Measurements from ENCODE around the gene HNRNPUL1. TPM values are rescaled to one million over a fixed set of nuclear protein-coding genes. Genes with fewer than 3 reads are reported as not detected.
"Not testable (repeated sequence)": the region's sequence is repeated elsewhere in the genome, so short reads cannot be mapped to it uniquely, and the experiment has no call there.

The HNRNPUL1 gene
- total and polyA plus RNA-seq, 2 donors = 67.9 to 98.7 TPM

DNA sequence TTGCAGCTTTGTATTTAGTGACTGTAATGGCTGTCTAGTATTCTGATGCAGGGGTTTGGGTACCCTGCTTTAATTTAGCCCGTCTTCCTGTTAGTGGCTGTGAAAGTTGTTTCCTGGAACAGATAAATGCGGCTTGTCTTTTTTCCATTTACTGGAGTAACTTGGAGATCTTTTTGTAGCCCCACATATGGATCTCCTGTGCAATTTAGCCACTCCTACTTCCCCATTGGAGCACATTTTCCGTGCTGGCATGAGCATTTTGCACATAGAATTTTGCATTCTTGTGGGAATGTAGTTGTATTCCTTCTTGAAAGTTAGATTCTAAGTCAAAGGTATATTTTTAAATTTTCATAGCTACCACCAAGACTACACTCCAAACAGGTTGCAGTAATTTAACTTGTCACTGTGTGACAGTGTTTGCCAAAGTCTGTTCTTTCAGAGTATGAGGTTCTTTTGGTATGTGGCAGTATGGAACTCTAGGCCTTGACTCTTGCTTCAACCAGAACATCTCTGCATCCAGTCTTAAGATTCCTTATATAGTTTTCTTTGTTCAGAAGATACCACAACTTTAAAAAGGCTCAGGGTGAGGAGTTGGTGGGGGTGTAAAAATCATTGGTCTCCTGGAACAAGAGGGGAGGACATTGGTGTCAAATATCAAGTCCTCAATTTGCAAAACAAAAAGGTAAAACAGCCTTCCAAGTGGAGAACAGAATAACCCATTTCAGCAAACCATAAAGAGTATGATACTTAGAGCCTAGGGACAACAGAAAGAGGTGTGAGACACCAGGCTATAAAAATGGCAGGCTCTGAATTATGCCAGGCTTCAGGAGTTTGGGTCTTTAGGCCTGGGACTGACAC is 24.7 kb downstream of the HNRNPUL1 start:
- H3K36me3 ChIP-seq (ENCODE audit: control insufficient read depth in 2 of 2, insufficient read depth in 2 of 2, low read length in 1 of 2) = peaks cover 88 to 89% of the 10 kb centered on the region in 2 donors
- H3K9me3 ChIP-seq (ENCODE audit: control insufficient read depth in 2 of 2, insufficient read depth in 1 of 2, low read length in 1 of 2) = no peaks in the 10 kb centered on the region
- 97% methylated on average over 3 of the region's 3 CpGs for WGBS

DNA sequence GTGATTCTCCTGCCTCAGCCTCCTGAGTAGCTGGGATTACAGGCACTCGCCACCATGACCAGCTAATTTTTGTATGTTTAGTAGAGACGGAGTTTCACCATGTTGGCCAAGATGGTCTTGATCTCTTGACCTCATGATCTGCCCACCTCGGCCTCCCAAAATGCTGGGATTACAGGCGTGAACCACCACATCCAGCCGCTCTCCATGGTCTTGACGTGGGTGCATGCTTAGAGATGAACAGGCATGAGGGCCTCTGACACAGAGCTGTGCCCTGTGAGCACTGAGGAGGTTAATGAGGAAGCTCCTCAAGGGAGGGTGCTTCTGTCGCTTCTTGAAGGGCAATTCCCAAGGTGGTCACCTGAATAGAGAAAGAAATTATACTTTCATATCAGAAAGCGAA is 25.6 kb downstream of the HNRNPUL1 start:
- H3K9me3 ChIP-seq (ENCODE audit: control insufficient read depth in 2 of 2, insufficient read depth in 1 of 2, low read length in 1 of 2); H3K4me1 ChIP-seq (ENCODE audit: control insufficient read depth in 2 of 2, insufficient read depth in 2 of 2, low read length in 2 of 2); H3K4me3 ChIP-seq (ENCODE audit: low read length in 2 of 2); H3K27ac ChIP-seq (ENCODE audit: low read depth in 1 of 2, low read length in 1 of 2); DNase-seq (ENCODE audit: low read depth in 6 of 9, low spot score in 9 of 9); H3K27me3 ChIP-seq (ENCODE audit: control insufficient read depth in 2 of 2, insufficient read depth in 1 of 2, low read length in 1 of 2): not testable (repeated sequence)
- peaks cover 88 to 90% of the 10 kb centered on the region in 2 donors for H3K36me3 ChIP-seq (ENCODE audit: control insufficient read depth in 2 of 2, insufficient read depth in 2 of 2, low read length in 1 of 2)
- WGBS = 97% methylated on average over 8 of the region's 8 CpGs

More for the DNA sequence above, 24.7 kb downstream of the HNRNPUL1 start:
- Histone ChIP-seq H3K4me3 (ENCODE audit: low read length in 2 of 2) (no peak overlapping the region), H3K27me3 (ENCODE audit: control insufficient read depth in 2 of 2, insufficient read depth in 1 of 2, low read length in 1 of 2) (no peaks in the 10 kb centered on the region), H3K27ac (ENCODE audit: low read depth in 1 of 2, low read length in 1 of 2) (no peak overlapping the region), H3K4me1 (ENCODE audit: control insufficient read depth in 2 of 2, insufficient read depth in 2 of 2, low read length in 2 of 2) (no peaks in the 10 kb centered on the region)
- DNase-seq (ENCODE audit: low read depth in 6 of 9, low spot score in 9 of 9) = no peak

DNA sequence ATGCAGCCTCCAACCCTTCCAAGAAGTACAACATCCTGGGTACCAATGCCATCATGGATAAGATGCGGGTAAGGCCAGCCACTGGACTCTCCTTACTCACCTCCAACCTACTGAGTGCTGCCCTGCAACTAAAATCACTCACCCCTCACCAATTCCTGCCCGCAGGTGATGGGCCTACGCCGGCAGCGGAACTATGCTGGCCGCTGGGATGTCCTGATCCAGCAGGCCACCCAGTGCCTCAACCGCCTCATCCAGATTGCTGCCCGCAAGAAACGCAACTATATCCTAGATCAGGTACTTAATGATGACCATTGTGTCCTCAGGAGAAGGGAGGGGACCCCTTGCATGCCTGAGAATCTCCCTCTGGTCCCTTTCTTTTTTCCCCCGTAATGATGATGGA is 30.2 kb downstream of the HNRNPUL1 start:
- Histone ChIP-seq H3K27me3 (ENCODE audit: control insufficient read depth in 2 of 2, insufficient read depth in 1 of 2, low read length in 1 of 2) (no peaks in the 10 kb centered on the region), H3K27ac (ENCODE audit: low read depth in 1 of 2, low read length in 1 of 2) (no peak overlapping the region)
- DNase-seq (ENCODE audit: low read depth in 6 of 9, low spot score in 9 of 9) = no peak

DNA sequence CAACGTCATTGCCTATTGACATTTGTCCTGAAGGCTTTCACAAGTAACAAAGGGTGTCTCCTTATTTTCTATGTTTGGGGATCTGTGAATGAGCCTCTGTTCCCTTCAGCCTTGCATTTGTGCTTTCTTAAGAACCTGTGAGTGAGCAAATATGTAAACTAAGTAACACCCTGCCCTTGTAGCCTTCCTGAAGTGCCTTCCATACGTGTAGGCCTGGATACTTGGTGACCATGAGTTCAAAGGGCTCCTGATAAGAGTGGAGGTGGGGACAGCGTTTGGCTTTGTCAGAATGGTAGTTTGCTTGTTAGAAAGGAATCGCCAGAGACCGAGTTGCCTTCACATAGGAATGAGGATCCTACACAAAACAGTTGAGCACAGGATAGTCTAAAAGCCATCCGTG is 31.3 kb downstream of the HNRNPUL1 start:
- 97% methylated on average over 6 of the region's 6 CpGs for WGBS
- H3K9me3 ChIP-seq (ENCODE audit: control insufficient read depth in 2 of 2, insufficient read depth in 1 of 2, low read length in 1 of 2) = no peaks in the 10 kb centered on the region
- H3K4me3 ChIP-seq (ENCODE audit: low read length in 2 of 2) = no peak overlapping the region
- no peak for DNase-seq (ENCODE audit: low read depth in 6 of 9, low spot score in 9 of 9)
- H3K27me3 ChIP-seq (ENCODE audit: control insufficient read depth in 2 of 2, insufficient read depth in 1 of 2, low read length in 1 of 2) = no peaks in the 10 kb centered on the region
- no peak overlapping the region for H3K27ac ChIP-seq (ENCODE audit: low read depth in 1 of 2, low read length in 1 of 2)
- peaks cover 94 to 97% of the 10 kb centered on the region in 2 donors for H3K36me3 ChIP-seq (ENCODE audit: control insufficient read depth in 2 of 2, insufficient read depth in 2 of 2, low read length in 1 of 2)
- peaks cover 5 to 17% of the 10 kb centered on the region in 2 donors for H3K4me1 ChIP-seq (ENCODE audit: control insufficient read depth in 2 of 2, insufficient read depth in 2 of 2, low read length in 2 of 2)

More for the DNA sequence above, 30.2 kb downstream of the HNRNPUL1 start:
- Histone ChIP-seq H3K9me3 (ENCODE audit: control insufficient read depth in 2 of 2, insufficient read depth in 1 of 2, low read length in 1 of 2) (no peaks in the 10 kb centered on the region), H3K36me3 (ENCODE audit: control insufficient read depth in 2 of 2, insufficient read depth in 2 of 2, low read length in 1 of 2) (peaks cover 94 to 97% of the 10 kb centered on the region in 2 donors), H3K4me3 (ENCODE audit: low read length in 2 of 2) (no peak overlapping the region), H3K4me1 (ENCODE audit: control insufficient read depth in 2 of 2, insufficient read depth in 2 of 2, low read length in 2 of 2) (peaks cover 1 to 17% of the 10 kb centered on the region in 2 donors)
- 98% methylated on average over 10 of the region's 10 CpGs for WGBS

DNA sequence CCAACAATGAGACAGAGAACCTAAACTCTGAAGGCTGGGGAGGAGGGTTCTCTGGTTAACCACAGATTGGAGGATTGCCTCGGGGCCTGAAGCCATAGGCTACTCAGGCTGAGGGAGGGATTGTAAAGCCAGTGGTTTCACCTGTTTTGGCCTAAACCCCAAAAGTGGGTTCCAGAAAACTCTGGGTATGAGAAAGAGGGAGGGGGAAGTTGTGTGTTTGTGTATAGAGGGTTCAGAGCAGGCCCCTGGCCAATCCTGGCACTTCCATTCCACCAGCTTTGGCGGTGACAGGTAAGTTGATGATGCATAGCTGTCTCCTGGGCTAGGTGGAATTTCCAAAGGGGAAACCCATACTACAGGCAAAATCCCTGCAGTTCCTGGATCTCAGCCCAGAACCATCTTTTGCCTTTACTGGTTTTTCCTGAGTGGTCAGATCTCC is 32.3 kb downstream of the HNRNPUL1 start:
- 66% methylated on average over 2 of the region's 2 CpGs for WGBS
- Histone ChIP-seq H3K36me3 (ENCODE audit: control insufficient read depth in 2 of 2, insufficient read depth in 2 of 2, low read length in 1 of 2) (peaks cover 92 to 99% of the 10 kb centered on the region in 2 donors), H3K4me1 (ENCODE audit: control insufficient read depth in 2 of 2, insufficient read depth in 2 of 2, low read length in 2 of 2) (peaks cover 5 to 17% of the 10 kb centered on the region in 2 donors), H3K9me3 (ENCODE audit: control insufficient read depth in 2 of 2, insufficient read depth in 1 of 2, low read length in 1 of 2) (no peaks in the 10 kb centered on the region), H3K27me3 (ENCODE audit: control insufficient read depth in 2 of 2, insufficient read depth in 1 of 2, low read length in 1 of 2) (no peaks in the 10 kb centered on the region), H3K27ac (ENCODE audit: low read depth in 1 of 2, low read length in 1 of 2) (peak overlapping the region in 1 of 2 donors; percentile 56), H3K4me3 (ENCODE audit: low read length in 2 of 2) (no peak overlapping the region)
- DNase-seq (ENCODE audit: low read depth in 6 of 9, low spot score in 9 of 9) = peak in 1 of 9 donors; percentile 20

DNA sequence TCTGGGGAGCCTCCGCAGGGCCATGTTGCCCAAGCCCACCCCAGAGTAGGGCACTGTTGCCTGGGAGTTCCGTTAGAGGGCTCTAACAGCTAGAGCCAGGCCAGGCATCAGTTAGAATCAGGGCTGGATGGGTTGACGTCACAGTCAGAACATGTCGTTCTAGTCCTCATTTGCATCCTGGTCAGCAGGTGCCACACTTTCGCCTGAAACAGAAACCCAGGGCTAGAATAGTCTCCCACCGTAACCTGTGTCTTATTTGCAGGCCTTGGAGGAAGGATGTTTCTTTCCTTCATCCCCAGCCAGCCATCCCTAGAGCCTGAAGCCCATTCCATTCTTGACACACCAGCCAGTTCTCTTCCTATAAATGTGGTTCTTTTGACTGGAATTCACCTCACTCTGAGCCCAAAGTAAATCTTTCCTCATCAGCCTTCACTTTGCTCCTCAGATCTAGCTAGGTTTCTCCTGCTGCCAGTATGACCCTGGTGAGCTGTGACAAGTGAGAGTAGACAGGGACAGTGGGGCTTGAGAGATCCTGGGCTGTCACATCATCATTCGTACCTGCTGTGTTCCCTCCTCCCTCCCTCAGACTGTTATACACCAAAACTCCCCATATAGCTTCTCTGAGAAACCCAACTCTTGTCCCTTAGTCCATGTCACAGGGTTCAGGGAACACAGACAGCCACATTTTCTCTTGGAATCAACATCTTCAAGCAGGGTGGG is 33.6 kb downstream of the HNRNPUL1 start:
- H3K4me1 ChIP-seq (ENCODE audit: control insufficient read depth in 2 of 2, insufficient read depth in 2 of 2, low read length in 2 of 2) = peaks cover 5 to 25% of the 10 kb centered on the region in 2 donors
- peaks cover 92 to 96% of the 10 kb centered on the region in 2 donors for H3K36me3 ChIP-seq (ENCODE audit: control insufficient read depth in 2 of 2, insufficient read depth in 2 of 2, low read length in 1 of 2)
- H3K27me3 ChIP-seq (ENCODE audit: control insufficient read depth in 2 of 2, insufficient read depth in 1 of 2, low read length in 1 of 2) = no peaks in the 10 kb centered on the region
- 93% methylated on average over 7 of the region's 7 CpGs for WGBS
- H3K9me3 ChIP-seq (ENCODE audit: control insufficient read depth in 2 of 2, insufficient read depth in 1 of 2, low read length in 1 of 2) = no peaks in the 10 kb centered on the region
- no peak for DNase-seq (ENCODE audit: low read depth in 6 of 9, low spot score in 9 of 9)
- H3K27ac ChIP-seq (ENCODE audit: low read depth in 1 of 2, low read length in 1 of 2) = peak overlapping the region; percentile 1 to 63
- no peak overlapping the region for H3K4me3 ChIP-seq (ENCODE audit: low read length in 2 of 2)

DNA sequence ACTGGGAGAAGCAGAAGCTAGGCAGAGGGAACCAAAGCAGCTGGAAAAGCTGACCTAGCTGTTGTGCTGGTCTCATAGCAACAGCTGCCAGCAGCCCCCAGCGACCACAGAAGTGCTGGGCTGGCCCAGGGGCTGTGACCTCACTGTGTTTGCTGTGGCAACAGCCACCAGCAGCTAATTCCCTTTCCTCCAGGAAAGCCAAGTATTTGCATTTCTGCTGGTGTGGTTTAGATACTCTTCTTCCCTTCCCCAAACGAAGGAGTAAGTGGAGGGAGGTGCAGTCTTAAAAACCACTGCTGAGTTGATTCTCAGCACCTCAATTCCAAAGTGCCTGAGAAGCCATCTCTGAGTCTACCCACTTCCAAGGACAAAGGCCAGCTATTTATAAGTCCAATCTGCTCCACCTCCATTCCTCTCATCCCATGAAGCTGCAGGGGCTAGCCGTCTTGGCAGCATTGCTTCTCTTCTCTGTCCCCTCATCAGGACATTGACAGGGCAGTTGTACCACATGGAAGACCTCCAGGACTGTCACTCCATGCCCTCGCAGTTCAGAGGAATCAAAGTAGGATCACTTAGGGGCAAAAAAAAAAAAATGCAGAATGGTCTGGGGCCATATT is 34.3 kb downstream of the HNRNPUL1 start:
- Histone ChIP-seq H3K36me3 (ENCODE audit: control insufficient read depth in 2 of 2, insufficient read depth in 2 of 2, low read length in 1 of 2) (peaks cover 94 to 96% of the 10 kb centered on the region in 2 donors), H3K4me3 (ENCODE audit: low read length in 2 of 2) (no peak overlapping the region), H3K27ac (ENCODE audit: low read depth in 1 of 2, low read length in 1 of 2) (peak overlapping the region in 1 of 2 donors; percentile 3), H3K9me3 (ENCODE audit: control insufficient read depth in 2 of 2, insufficient read depth in 1 of 2, low read length in 1 of 2) (no peaks in the 10 kb centered on the region), H3K27me3 (ENCODE audit: control insufficient read depth in 2 of 2, insufficient read depth in 1 of 2, low read length in 1 of 2) (no peaks in the 10 kb centered on the region), H3K4me1 (ENCODE audit: control insufficient read depth in 2 of 2, insufficient read depth in 2 of 2, low read length in 2 of 2) (peaks cover 5 to 29% of the 10 kb centered on the region in 2 donors)
- 46% methylated on average over 4 of the region's 4 CpGs for WGBS
- DNase-seq (ENCODE audit: low read depth in 6 of 9, low spot score in 9 of 9) = no peak

DNA sequence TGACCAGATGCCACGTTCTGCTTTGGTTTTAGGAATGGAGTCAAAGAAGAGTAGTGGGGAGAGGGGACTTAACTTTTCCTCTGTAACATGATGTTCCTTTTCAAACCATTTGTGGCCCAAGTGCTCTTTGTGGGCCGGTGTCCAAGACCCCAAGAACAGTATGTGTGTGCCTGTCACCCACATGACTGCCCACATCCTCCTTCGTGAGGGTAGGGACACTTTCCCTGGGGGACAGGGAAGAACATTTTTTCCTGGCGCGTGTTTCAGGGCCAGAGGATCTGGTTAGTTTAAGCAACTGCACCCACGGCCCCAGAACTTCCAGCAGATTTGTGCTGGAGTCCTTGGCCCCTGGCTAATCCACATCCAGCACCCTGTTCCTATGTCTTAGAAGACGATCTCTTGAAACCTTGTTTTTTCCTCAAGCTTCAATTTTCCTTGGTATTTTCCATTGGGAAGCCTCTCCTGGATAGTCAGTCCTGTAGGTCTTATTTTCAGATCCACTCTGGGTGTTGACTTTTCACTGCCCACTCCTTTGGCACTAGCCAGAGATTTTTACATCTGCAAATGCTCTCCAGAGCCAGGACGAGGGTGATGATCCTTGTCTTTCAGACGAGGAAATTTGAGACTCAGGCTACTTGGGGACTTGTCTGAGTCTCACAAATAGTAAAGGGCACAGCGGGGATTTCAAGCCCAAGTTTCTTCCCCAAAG is 35.0 kb downstream of the HNRNPUL1 start:
- DNase-seq (ENCODE audit: low read depth in 6 of 9, low spot score in 9 of 9) = no peak

More for the DNA sequence above, 35.0 kb downstream of the HNRNPUL1 start:
- H3K4me3 ChIP-seq (ENCODE audit: low read length in 2 of 2) = no peak overlapping the region
- H3K9me3 ChIP-seq (ENCODE audit: control insufficient read depth in 2 of 2, insufficient read depth in 1 of 2, low read length in 1 of 2) = no peaks in the 10 kb centered on the region
- peaks cover 5 to 35% of the 10 kb centered on the region in 2 donors for H3K4me1 ChIP-seq (ENCODE audit: control insufficient read depth in 2 of 2, insufficient read depth in 2 of 2, low read length in 2 of 2)
- H3K27ac ChIP-seq (ENCODE audit: low read depth in 1 of 2, low read length in 1 of 2) = no peak overlapping the region
- 84% methylated on average over 10 of the region's 10 CpGs for whole genome bisulfite sequencing
- H3K27me3 ChIP-seq (ENCODE audit: control insufficient read depth in 2 of 2, insufficient read depth in 1 of 2, low read length in 1 of 2) = no peaks in the 10 kb centered on the region
- peaks cover 94 to 96% of the 10 kb centered on the region in 2 donors for H3K36me3 ChIP-seq (ENCODE audit: control insufficient read depth in 2 of 2, insufficient read depth in 2 of 2, low read length in 1 of 2)

Data from thymus (tissue), 11 donors.